ENCODE results near the gene COBLL1.

GRCh38 chr2:164766216-164766953 is 75.2 kb downstream of the COBLL1 start:
- no peak for TF ChIP-seq CTCF (conservative IDR thresholded peaks at IDR 0.05; ENCODE audit: low read depth, low read length)
- no peak for TF ChIP-seq EZH2 (IDR thresholded peaks at IDR 0.05; ENCODE audit: low read length, unreplicated experiment)
- no peak for TF ChIP-seq EZH2phosphoT487 (IDR thresholded peaks at IDR 0.05; ENCODE audit: borderline replicate concordance, low read length)

Measured in PC-3 (cell line).